ENCODE data around the gene GAS2. TPM values are rescaled to one million over a fixed set of nuclear protein-coding genes. Genes with fewer than 3 reads are reported as not detected.

Gene GAS2
- total and polyA plus RNA-seq, 5 donors: 1.9 to 12.3 (median 7.9) TPM

DNA sequence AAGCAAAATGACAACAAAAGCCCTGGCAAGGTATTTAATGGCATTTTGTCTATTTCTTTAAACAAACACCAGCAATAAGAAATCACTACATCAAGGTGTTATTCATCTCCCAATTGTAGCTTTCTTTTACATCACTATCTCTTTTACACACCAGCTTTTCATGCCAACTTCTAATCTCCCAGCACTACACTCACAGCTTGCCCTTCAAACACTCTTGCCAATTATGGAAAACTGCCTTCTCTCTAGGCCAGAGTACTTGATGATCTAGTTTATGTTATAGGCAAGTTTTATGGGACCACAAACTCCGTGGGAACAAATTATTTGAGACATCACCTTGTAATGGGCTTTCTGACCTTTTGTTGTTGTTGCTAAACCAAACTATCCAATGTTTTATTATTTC, 101.9 kb downstream of the GAS2 start:
- no peak overlapping the region for H3K27ac ChIP-seq (ENCODE audit: low read length)
- no peak for DNase-seq
- H3K9me3 ChIP-seq (ENCODE audit: control insufficient read depth, low read length): no peaks in the 10 kb centered on the region
- no peak overlapping the region for H3K4me3 ChIP-seq (ENCODE audit: low read length)
- no peaks in the 10 kb centered on the region for H3K4me1 ChIP-seq (ENCODE audit: control insufficient read depth, insufficient read depth, low read length)
- H3K27me3 ChIP-seq (ENCODE audit: control insufficient read depth, insufficient read depth): no peaks in the 10 kb centered on the region
- intact Hi-C loops (cut with DNase I): no loop called here
- ATAC-seq: no peak
- 69% methylated on average over 1 of the region's 1 CpG for WGBS

DNA sequence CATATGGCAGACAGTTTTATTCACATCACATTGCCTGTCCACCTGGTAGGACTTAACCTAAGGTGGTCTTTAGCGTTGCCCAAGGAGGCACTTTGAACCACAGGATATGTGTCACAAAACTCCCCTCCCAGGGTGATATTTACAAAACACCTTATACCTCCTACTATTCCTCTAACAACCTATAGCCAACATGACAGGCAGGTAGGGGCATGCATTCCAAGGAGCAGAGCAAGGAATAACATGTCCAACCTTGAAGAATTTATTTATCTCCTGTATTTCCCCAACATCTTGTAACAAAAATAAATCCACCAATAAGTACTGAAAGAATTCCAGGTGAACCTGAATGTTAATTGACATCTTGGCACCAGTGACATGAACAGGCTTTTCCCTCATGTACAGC, 102.7 kb downstream of the GAS2 start:
- H3K4me1 ChIP-seq (ENCODE audit: control insufficient read depth, insufficient read depth, low read length): no peaks in the 10 kb centered on the region
- H3K4me3 ChIP-seq (ENCODE audit: low read length): no peak overlapping the region
- H3K27me3 ChIP-seq (ENCODE audit: control insufficient read depth, insufficient read depth): no peaks in the 10 kb centered on the region
- intact Hi-C loops (cut with DNase I): no loop called here
- ATAC-seq (no peak), DNase-seq (no peak)
- no peak overlapping the region for H3K27ac ChIP-seq (ENCODE audit: low read length)
- H3K9me3 ChIP-seq (ENCODE audit: control insufficient read depth, low read length): no peaks in the 10 kb centered on the region
- 93% methylated on average over 1 of the region's 1 CpG for WGBS

DNA sequence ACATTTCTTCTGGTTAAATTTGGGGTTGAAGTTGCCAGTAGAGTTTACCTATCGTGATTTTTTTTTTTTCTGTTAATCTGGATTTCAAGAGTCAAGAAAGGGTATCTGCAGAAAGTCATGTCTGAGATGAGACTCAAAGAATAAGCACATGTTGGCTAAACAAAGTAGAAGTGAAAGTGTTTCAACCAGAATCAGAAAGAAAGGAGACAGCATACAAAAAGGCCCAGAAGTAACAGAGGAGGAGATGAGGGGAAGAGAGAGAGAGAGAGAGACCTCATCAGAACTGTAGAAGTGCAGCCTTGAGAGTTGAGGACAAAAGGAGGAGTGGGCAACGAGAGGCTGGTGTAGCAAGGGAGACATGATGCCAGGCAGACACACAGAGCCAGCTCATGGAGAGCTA, 108.3 kb downstream of the GAS2 start:
- 87% methylated on average over 2 of the region's 2 CpGs for WGBS
- no peak for DNase-seq
- intact Hi-C loops (cut with DNase I): no loop called here

DNA sequence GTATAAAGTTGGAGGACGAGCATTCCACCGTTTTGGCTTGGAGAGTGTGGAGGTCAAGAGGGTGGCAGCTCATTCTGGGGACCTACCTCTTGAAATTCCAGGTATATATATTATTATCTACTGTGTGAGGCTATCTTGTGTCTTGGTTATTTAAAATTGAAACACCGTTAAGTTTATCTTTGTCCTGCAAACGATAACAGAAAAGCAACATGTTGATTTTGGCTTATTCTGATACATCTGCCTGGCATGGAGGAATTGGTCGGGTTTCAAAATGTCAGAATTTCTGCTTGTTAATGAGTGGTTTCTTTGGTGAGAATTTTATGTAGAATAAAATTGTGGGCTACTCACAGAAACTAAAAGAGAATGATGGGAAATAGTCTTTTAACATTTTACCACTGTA, 108.8 kb downstream of the GAS2 start:
- DNase-seq (no peak), ATAC-seq (no peak)
- Histone ChIP-seq H3K27me3 (ENCODE audit: control insufficient read depth, insufficient read depth) (no peaks in the 10 kb centered on the region), H3K9me3 (ENCODE audit: control insufficient read depth, low read length) (no peaks in the 10 kb centered on the region), H3K4me1 (ENCODE audit: control insufficient read depth, insufficient read depth, low read length) (no peaks in the 10 kb centered on the region), H3K27ac (ENCODE audit: low read length) (no peak overlapping the region), H3K4me3 (ENCODE audit: low read length) (no peak overlapping the region)
- intact Hi-C loops (cut with DNase I): no loop called here
- 75% methylated on average over 5 of the region's 5 CpGs for WGBS

More for the DNA sequence above, 108.3 kb downstream of the GAS2 start:
- Histone ChIP-seq H3K4me3 (ENCODE audit: low read length) (no peak overlapping the region), H3K4me1 (ENCODE audit: control insufficient read depth, insufficient read depth, low read length) (no peaks in the 10 kb centered on the region), H3K9me3 (ENCODE audit: control insufficient read depth, low read length) (no peaks in the 10 kb centered on the region), H3K27ac (ENCODE audit: low read length) (no peak overlapping the region), H3K27me3 (ENCODE audit: control insufficient read depth, insufficient read depth) (no peaks in the 10 kb centered on the region)
- ATAC-seq: no peak

DNA sequence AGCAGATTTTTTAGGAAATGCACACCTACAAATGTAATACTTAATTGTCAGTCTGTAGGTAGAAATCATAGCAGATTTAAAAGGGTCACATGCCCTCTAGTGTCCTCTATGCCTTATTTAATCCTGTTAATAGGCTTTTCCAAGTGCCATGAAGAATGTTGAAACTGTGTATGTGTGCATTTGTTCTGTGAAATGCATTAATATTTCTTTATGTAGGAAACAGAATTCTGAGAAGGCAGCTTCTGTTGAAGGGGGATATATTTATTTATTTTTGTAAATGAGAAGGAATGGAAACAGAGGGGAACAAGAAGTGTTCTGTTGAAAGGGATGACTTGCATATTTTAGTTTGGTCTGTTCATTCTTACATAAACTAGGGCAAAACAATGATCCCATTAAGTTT, 112.2 kb downstream of the GAS2 start:
- Histone ChIP-seq H3K4me3 (ENCODE audit: low read length) (no peak overlapping the region), H3K27me3 (ENCODE audit: control insufficient read depth, insufficient read depth) (no peaks in the 10 kb centered on the region), H3K27ac (ENCODE audit: low read length) (no peak overlapping the region), H3K4me1 (ENCODE audit: control insufficient read depth, insufficient read depth, low read length) (no peaks in the 10 kb centered on the region), H3K9me3 (ENCODE audit: control insufficient read depth, low read length) (no peaks in the 10 kb centered on the region)
- ATAC-seq: no peak
- intact Hi-C loops (cut with DNase I): no loop called here
- no peak for DNase-seq

DNA sequence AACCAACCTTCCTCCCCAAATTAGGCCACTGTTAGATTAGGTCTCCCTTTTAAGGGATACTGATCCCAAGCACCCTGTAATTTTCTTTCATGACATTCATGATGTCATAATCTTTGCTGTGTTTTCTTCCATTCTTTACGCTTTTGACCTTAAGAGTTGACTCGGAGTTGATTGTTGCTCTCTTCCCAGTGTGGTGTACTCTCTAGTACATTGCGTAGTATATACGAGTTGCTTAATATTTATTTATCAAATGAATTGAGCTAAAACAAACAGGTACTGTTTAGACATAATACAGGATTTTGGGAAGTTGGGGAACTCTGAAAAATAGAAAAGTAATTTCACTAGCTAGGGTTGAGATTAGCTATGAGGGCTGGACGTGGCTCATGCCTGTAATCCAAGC, 113.4 kb downstream of the GAS2 start:
- Histone ChIP-seq H3K9me3 (ENCODE audit: control insufficient read depth, low read length) (no peaks in the 10 kb centered on the region), H3K27me3 (ENCODE audit: control insufficient read depth, insufficient read depth) (no peaks in the 10 kb centered on the region), H3K4me1 (ENCODE audit: control insufficient read depth, insufficient read depth, low read length) (no peaks in the 10 kb centered on the region), H3K27ac (ENCODE audit: low read length) (no peak overlapping the region), H3K4me3 (ENCODE audit: low read length) (no peak overlapping the region)
- DNase-seq (no peak), ATAC-seq (no peak)
- intact Hi-C loops (cut with DNase I): no loop called here
- 91% methylated on average over 5 of the region's 5 CpGs for WGBS

DNA sequence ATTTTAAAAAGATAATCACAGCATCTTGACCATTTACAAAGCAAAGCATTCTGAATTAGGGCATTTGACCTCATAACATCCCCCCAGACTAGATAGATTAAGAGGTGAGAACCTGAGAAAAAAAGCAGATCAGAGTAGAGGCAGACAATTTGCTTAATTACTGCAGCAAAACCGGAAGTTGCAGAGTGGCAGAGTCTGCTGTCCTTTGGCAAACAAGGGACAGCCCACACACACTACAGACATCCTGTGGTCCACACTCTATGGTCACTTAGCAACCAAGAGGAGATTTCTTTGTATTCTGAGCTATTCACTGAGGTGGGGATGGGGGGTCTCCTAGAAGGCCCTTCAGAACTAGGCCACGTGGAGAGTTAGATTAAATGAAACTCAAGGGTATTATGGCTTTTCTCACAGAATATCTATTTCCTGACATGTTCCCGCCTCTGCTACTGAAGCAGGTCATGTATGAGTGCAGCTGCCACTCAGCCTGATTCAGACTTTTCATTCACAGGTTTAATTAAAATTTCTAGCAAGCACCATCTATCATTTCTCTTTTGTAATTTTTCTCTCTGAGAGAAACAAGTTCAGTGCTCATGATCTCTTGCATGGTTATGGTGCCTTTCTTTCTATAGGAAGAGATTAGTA, 114.7 kb downstream of the GAS2 start:
- no peak for ATAC-seq
- Histone ChIP-seq H3K4me3 (ENCODE audit: low read length) (no peak overlapping the region), H3K4me1 (ENCODE audit: control insufficient read depth, insufficient read depth, low read length) (no peaks in the 10 kb centered on the region), H3K9me3 (ENCODE audit: control insufficient read depth, low read length) (no peaks in the 10 kb centered on the region), H3K27me3 (ENCODE audit: control insufficient read depth, insufficient read depth) (no peaks in the 10 kb centered on the region), H3K27ac (ENCODE audit: low read length) (no peak overlapping the region)
- 45% methylated on average over 3 of the region's 3 CpGs for WGBS
- DNase-seq: no peak
- intact Hi-C loops (cut with DNase I): no loop called here

DNA sequence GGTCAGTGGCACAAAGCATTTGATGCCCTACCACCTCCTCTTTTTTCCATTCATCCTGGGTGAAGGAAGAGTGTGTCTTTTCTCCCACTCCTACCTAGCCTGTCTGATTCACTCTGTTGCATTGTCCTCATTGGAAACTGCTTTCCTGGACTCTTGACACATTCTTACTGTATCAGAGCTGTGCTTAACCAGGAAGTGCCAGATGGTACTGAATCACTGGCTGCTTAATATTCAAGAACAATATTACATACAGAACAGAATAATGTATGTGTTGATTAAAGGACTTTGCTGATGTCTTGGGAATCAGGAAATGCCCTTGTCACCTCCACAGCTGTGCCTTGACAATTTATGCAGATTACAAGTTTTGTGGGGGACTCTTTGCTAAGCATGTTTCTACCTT, 118.8 kb downstream of the GAS2 start:
- no peak for DNase-seq
- H3K27ac ChIP-seq (ENCODE audit: low read length): no peak overlapping the region
- no peak for ATAC-seq
- intact Hi-C loops (cut with DNase I): loop anchor here in 3 of 4 donors (5.0 kb wide), 2 partner anchors 448 to 453 kb away; partner anchors contain the start of gene SLC17A6 (in 1 of the 3)
- H3K27me3 ChIP-seq (ENCODE audit: control insufficient read depth, insufficient read depth): no peaks in the 10 kb centered on the region
- no peaks in the 10 kb centered on the region for H3K9me3 ChIP-seq (ENCODE audit: control insufficient read depth, low read length)
- H3K4me1 ChIP-seq (ENCODE audit: control insufficient read depth, insufficient read depth, low read length): no peaks in the 10 kb centered on the region
- H3K4me3 ChIP-seq (ENCODE audit: low read length): no peak overlapping the region

DNA sequence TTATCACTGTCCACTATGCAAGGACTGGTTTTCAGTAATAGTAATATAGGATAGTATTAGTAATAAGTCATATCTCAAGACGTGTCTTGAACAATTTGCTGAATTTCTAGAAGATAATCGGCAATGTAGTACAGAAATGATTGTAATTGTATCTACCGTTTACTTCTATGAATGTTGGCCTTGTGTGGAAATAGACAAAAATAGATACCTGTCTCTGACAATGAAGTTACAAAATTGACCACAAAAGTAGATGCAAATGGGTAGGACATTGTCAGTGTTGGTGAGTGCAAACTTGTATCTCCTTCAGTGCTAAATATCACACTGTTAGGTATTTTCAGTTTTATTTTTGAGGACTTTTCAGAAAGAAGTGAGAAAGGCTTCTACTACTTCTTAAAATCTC, 120.1 kb downstream of the GAS2 start:
- Histone ChIP-seq H3K27me3 (ENCODE audit: control insufficient read depth, insufficient read depth) (no peaks in the 10 kb centered on the region), H3K4me1 (ENCODE audit: control insufficient read depth, insufficient read depth, low read length) (no peaks in the 10 kb centered on the region), H3K9me3 (ENCODE audit: control insufficient read depth, low read length) (no peaks in the 10 kb centered on the region), H3K27ac (ENCODE audit: low read length) (no peak overlapping the region), H3K4me3 (ENCODE audit: low read length) (no peak overlapping the region)
- intact Hi-C loops (cut with DNase I): loop anchor here in 3 of 4 donors (5.0 kb wide), 2 partner anchors 449 to 454 kb away; partner anchors contain the start of gene SLC17A6 (in 1 of the 3)
- WGBS: 87% methylated on average over 3 of the region's 3 CpGs
- DNase-seq (no peak), ATAC-seq (no peak)

DNA sequence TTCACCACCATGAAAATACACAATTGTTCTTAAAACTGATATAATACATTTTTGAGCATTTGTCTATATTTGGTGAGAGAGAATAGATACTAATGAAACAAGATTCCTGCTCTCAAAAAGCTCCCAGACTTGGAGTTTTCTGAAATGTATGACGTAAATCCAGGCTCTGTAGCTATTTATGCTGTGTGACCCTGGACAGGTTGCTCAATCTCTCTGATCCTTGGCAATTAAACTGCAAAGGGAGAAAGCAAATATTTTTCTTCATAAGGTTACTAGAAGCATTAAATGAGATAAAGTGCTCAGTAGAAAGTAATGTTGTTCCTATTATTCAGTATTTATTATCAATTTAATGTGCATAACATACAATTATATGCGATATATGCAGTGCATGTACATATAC, 120.6 kb downstream of the GAS2 start:
- Histone ChIP-seq H3K4me1 (ENCODE audit: control insufficient read depth, insufficient read depth, low read length) (no peaks in the 10 kb centered on the region), H3K4me3 (ENCODE audit: low read length) (no peak overlapping the region), H3K9me3 (ENCODE audit: control insufficient read depth, low read length) (no peaks in the 10 kb centered on the region), H3K27ac (ENCODE audit: low read length) (no peak overlapping the region), H3K27me3 (ENCODE audit: control insufficient read depth, insufficient read depth) (no peaks in the 10 kb centered on the region)
- DNase-seq (no peak), ATAC-seq (no peak)
- WGBS: 72% methylated on average over 2 of the region's 2 CpGs
- intact Hi-C loops (cut with DNase I): loop anchor here in 3 of 4 donors (5.0 kb wide), 2 partner anchors 450 to 455 kb away; partner anchors contain the start of gene SLC17A6 (in 1 of the 3)

DNA sequence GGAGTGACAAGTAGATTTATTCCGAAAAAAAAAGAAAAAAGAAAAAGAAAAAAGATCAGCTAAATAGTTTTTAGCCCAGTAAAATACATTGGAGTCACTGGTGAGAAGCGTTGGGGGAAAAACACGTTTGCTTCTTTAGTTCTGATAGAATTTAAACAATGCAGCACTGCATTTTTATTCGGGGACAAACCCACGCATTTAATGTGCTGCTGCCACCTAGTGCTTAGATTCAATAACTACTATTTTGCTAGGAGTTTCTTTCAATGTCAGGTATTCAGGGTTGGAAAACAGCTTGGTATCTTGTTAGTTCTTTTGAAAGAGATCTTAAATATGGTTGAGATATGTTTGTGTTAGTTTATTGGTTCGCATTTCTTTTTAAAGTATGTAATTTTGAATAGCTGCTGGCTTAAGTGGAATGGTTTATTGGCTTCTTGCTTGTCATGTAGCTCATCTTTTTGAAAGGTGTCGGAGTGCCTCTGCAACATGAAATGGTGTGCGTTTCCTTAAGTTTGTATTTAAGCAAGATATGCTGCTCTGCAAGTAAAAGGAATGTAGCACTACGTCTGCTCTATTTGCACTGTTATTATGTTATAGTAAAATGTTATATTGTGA, 121.2 kb downstream of the GAS2 start:
- ATAC-seq: no peak
- Histone ChIP-seq H3K27ac (ENCODE audit: low read length) (no peak overlapping the region), H3K4me3 (ENCODE audit: low read length) (no peak overlapping the region), H3K4me1 (ENCODE audit: control insufficient read depth, insufficient read depth, low read length) (no peaks in the 10 kb centered on the region), H3K9me3 (ENCODE audit: control insufficient read depth, low read length) (no peaks in the 10 kb centered on the region), H3K27me3 (ENCODE audit: control insufficient read depth, insufficient read depth) (no peaks in the 10 kb centered on the region)
- no peak for DNase-seq
- WGBS: 26% methylated on average over 9 of the region's 9 CpGs
- intact Hi-C loops (cut with DNase I): loop anchor here in 3 of 4 donors (5.0 kb wide), 2 partner anchors 450 to 455 kb away; partner anchors contain the start of gene SLC17A6 (in 1 of the 3)
